Body of pancreas (tissue), 4 donors: ENCODE data around the gene GPR137B. TPM values are rescaled to one million over a fixed set of nuclear protein-coding genes. Genes with fewer than 3 reads are reported as not detected.

Experiments
- ATAC-seq: fragments of 150-250 bp; one replicate; pipeline ENCODE4 v1.9.1; 2016
- DNase-seq, 4 donors: peaks; one replicate each; pipeline ENCODE4 v3.0.0-alpha.2; 2019
- H3K27ac ChIP-seq, 4 donors: fragments of 200-600 bp; sonication (generic); 1 replicate in 3 of 4; 2 replicates in 1 of 4; pipeline versions ENCODE4 v1.5.1 to v1.6.1; 2016 to 2019; ENCODE audit warnings: mild to moderate bottlenecking in 1 of 4, mixed read lengths in 1 of 4, moderate library complexity in 1 of 4
- H3K27me3 ChIP-seq, 2 donors: fragments of 200-600 bp; sonication (generic); one replicate each; pipeline ENCODE4 v1.6.0; 2016; ENCODE audit warnings: mild to moderate bottlenecking in 1 of 2
- H3K36me3 ChIP-seq, 2 donors: fragments of 200-600 bp; sonication (generic); replicated peaks in 1 of 2; 2 replicates each; pipeline ENCODE4 v1.5.1; 2016; ENCODE audit warnings: low read depth in 2 of 2; ENCODE audit not compliant: insufficient read depth in 1 of 2
- H3K4me1 ChIP-seq: fragments of 200-600 bp; sonication (generic); one replicate; pipeline ENCODE4 v1.6.0; 2016
- H3K4me3 ChIP-seq, 2 donors: fragments of 200-600 bp; sonication (generic); 1 replicate in 1 of 2; 2 replicates in 1 of 2; pipeline ENCODE4 v1.5.1; 2016 to 2019
- H3K9me3 ChIP-seq, 3 donors: fragments of 200-600 bp; sonication (generic); 1 replicate in 2 of 3; 2 replicates in 1 of 3; pipeline ENCODE4 v1.5.1; 2016
- POLR2A ChIP-seq, 3 donors: fragments of 450-650 bp; IDR thresholded peaks; one replicate each; pipeline ENCODE4 v1.6.1; 2016; ENCODE audit warnings: antibody characterized with exemption in 3 of 3, mild to moderate bottlenecking in 2 of 3
- WGBS, 2 donors: methylation state at CpG; one replicate each; pipeline ENCODE4 v1.1.5; 2017; 5-methylcytosine and 5-hydroxymethylcytosine counted together
- intact Hi-C: fragments of 100-400 bp; cut with DNase I; formaldehyde crosslinking; loops from one replicate; pipeline ENCODE4 v1.15.1; 2023
- total RNA-seq, 2 donors: library from RNA; depleted of rRNA; stranded (reverse); fragments of >200 nt; gene quantifications; one replicate each; pipeline ENCODE4 v1.1.0, GENCODE V29; 2016
- TF ChIP-seq, protein P1 (sequence below), 7 experiments: fragments of 450-650 bp in 4 of 7; fragments of 200-600 bp in 3 of 7; sonication (generic) in 3 of 7; IDR thresholded peaks; one replicate each; pipeline ENCODE4 v1.5.1; 2016 to 2019; ENCODE audit warnings: antibody characterized with exemption in 7 of 7

Gene GPR137B
- total RNA-seq, 2 donors from 2014 or later = 3.3 to 3.9 TPM

DNA sequence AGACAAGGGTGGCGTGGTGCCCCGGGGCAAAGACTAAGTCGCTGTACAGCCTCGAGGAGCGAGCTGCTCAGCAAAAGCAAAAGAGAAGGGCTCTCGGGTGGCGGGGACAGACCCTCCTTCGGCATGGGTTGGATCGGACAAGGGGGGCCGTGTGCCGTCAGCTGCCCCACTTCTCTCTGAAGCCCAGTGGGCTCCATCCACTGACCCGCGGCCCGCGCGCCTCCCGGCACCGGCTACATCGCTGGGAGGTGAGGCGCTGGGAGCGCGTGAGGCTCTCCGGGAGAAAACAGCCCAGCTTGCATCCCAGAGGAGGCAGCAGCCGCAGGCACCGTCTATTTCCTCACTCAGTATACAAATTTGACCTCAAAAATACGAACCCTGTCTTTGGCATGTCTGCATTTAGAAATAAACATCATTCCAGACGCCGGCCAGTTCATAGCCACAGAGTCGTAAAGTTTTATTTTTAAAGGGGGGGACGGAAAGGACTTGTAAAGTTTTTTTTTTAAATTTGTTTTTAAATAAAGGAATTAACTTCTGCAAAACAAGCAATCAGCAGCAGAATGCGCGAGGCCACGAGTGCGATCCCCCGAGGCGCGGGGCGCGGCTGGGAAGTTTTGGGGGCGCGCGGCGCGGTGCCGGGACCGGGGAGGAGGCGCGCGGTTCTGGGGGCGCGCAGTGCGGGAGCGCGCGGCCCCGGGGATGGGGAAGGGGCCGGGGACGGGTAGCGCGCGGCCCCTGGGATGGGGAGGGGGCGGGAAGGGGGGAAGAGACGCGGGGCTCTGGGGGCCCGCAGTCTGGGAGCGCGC is 689 bp upstream of the GPR137B start:
- H3K4me1 ChIP-seq = peaks cover 26% of the 10 kb centered on the region
- 1 to 2% methylated on average over 44 to 65 of the region's 67 CpGs for WGBS, 2 donors
- DNase-seq (peak in 3 of 4 donors; percentile 19 to 56 (median 37)), ATAC-seq (peak; percentile 54)
- H3K27me3 ChIP-seq = no peaks in the 10 kb centered on the region
- intact Hi-C loops = no loop called here
- no peaks in the 10 kb centered on the region for H3K36me3 ChIP-seq
- no peaks in the 10 kb centered on the region for H3K9me3 ChIP-seq
- no peak overlapping the region for H3K27ac ChIP-seq
- H3K4me3 ChIP-seq = peak overlapping the region in 1 of 2 donors; percentile 40
- TF ChIP-seq POLR2A (IDR thresholded peaks at IDR 0.05) = no peak
- TF ChIP-seq, protein P1, sequence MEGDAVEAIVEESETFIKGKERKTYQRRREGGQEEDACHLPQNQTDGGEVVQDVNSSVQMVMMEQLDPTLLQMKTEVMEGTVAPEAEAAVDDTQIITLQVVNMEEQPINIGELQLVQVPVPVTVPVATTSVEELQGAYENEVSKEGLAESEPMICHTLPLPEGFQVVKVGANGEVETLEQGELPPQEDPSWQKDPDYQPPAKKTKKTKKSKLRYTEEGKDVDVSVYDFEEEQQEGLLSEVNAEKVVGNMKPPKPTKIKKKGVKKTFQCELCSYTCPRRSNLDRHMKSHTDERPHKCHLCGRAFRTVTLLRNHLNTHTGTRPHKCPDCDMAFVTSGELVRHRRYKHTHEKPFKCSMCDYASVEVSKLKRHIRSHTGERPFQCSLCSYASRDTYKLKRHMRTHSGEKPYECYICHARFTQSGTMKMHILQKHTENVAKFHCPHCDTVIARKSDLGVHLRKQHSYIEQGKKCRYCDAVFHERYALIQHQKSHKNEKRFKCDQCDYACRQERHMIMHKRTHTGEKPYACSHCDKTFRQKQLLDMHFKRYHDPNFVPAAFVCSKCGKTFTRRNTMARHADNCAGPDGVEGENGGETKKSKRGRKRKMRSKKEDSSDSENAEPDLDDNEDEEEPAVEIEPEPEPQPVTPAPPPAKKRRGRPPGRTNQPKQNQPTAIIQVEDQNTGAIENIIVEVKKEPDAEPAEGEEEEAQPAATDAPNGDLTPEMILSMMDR (IDR thresholded peaks at IDR 0.05) = no peak

- Histone ChIP-seq H3K9me3 (no peaks in the 10 kb centered on the region), H3K4me3 (peak overlapping the region in 1 of 2 donors; percentile 57), H3K36me3 (no peaks in the 10 kb centered on the region), H3K4me1 (peaks cover 26% of the 10 kb centered on the region), H3K27me3 (no peaks in the 10 kb centered on the region), H3K27ac (peak overlapping the region in 1 of 4 donors; percentile 59)
- intact Hi-C loops = no loop called here
- DNase-seq (no peak), ATAC-seq (no peak)
- no peak for TF ChIP-seq POLR2A (IDR thresholded peaks at IDR 0.05)
- TF ChIP-seq, protein P1 (IDR thresholded peaks at IDR 0.05) = no peak
- WGBS, 2 donors = 35 to 81% methylated on average over 14 to 32 of the region's 39 CpGs
Observed at GRCh38 chr1:236143104-236143948, 987 bp downstream of the GPR137B start.

DNA sequence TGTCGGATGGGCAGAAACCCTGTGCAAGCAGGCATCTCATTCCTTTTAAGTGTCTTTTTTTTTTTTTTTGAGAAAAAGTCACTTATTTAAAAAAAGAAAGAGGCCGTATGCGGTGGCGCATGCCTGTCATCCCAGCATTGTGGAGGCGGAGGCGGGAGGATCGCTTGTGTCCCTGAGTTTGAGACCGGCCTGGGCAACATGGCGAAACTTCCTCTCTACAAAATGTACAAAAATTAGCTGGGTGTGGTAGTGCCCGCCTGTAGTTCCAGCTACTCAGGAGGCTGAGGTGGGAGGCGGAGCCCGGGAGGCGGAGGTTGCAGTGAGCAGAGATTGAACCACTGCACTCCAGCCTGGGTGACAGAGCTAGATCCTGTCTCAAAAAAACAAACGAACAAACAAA is 1.7 kb downstream of the GPR137B start:
- no peaks in the 10 kb centered on the region for H3K27me3 ChIP-seq
- H3K27ac ChIP-seq = no peak overlapping the region
- no peak for TF ChIP-seq POLR2A (IDR thresholded peaks at IDR 0.05)
- TF ChIP-seq, protein P1 (IDR thresholded peaks at IDR 0.05) = no peak
- H3K36me3 ChIP-seq = no peaks in the 10 kb centered on the region
- peaks cover 26% of the 10 kb centered on the region for H3K4me1 ChIP-seq
- no peaks in the 10 kb centered on the region for H3K9me3 ChIP-seq
- no peak for ATAC-seq
- DNase-seq = no peak
- 86 to 95% methylated on average over 14 of the region's 14 CpGs for WGBS, 2 donors
- intact Hi-C loops = no loop called here
- H3K4me3 ChIP-seq = no peak overlapping the region

- no peaks in the 10 kb centered on the region for H3K36me3 ChIP-seq
- WGBS, 2 donors = 78 to 81% methylated on average over 11 to 12 of the region's 12 CpGs
- no peak overlapping the region for H3K27ac ChIP-seq
- ATAC-seq (no peak), DNase-seq (no peak)
- TF ChIP-seq, protein P1 (IDR thresholded peaks at IDR 0.05) = no peak
- no peak for TF ChIP-seq POLR2A (IDR thresholded peaks at IDR 0.05)
- intact Hi-C loops = no loop called here
- H3K9me3 ChIP-seq = no peaks in the 10 kb centered on the region
- H3K4me3 ChIP-seq = no peak overlapping the region
- no peaks in the 10 kb centered on the region for H3K27me3 ChIP-seq
- H3K4me1 ChIP-seq = peaks cover 26% of the 10 kb centered on the region
Observed at GRCh38 chr1:236144446-236145150, 2.3 kb downstream of the GPR137B start.
